Chondrocyte (in vitro differentiated cells): Measurements from ENCODE around the gene PITX3. TPM values are rescaled to one million over a fixed set of nuclear protein-coding genes. Genes with fewer than 3 reads are reported as not detected.

Source experiments
- DNase-seq: peaks from one replicate; pipeline ENCODE4 v3.0.0; 2021; ENCODE audit warnings: mixed read lengths, low spot score
- H3K27ac Mint-ChIP-seq: one replicate; pipeline ENCODE4 v1.8.0; 2021; ENCODE audit warnings: mild to moderate bottlenecking, moderate library complexity, mixed read lengths; ENCODE audit not compliant: unreplicated experiment
- H3K27me3 Mint-ChIP-seq: 2 replicates; pipeline ENCODE4 v1.8.0; 2021; ENCODE audit warnings: low read depth, mixed read lengths
- H3K36me3 Mint-ChIP-seq: 2 replicates; pipeline ENCODE4 v1.8.0; 2021; ENCODE audit warnings: low read depth, mixed read lengths
- H3K4me1 Mint-ChIP-seq: 2 replicates; pipeline ENCODE4 v1.8.0; 2021; ENCODE audit warnings: low read depth, mild to moderate bottlenecking, mixed read lengths
- H3K4me3 Mint-ChIP-seq: one replicate; pipeline ENCODE4 v1.8.0; 2021; ENCODE audit warnings: mild to moderate bottlenecking, moderate library complexity, mixed read lengths; ENCODE audit not compliant: unreplicated experiment
- H3K9me3 Mint-ChIP-seq: 2 replicates; pipeline ENCODE4 v1.8.0; 2021; ENCODE audit warnings: low read depth, mixed read lengths
- total RNA-seq: library from RNA; stranded (reverse); gene quantifications from 3 replicates; pipeline ENCODE4 v1.2.1, GENCODE V29; 2021
- TF ChIP-seq, protein P1 (sequence below): fragments of 200-600 bp; sonication (generic); IDR thresholded peaks from 2 replicates; pipeline ENCODE4 v1.5.0; 2021; ENCODE audit warnings: antibody characterized with exemption, mild to moderate bottlenecking, moderate library complexity

The PITX3 gene
- total RNA-seq, 1 donor from 2014 or later = not detected

DNA sequence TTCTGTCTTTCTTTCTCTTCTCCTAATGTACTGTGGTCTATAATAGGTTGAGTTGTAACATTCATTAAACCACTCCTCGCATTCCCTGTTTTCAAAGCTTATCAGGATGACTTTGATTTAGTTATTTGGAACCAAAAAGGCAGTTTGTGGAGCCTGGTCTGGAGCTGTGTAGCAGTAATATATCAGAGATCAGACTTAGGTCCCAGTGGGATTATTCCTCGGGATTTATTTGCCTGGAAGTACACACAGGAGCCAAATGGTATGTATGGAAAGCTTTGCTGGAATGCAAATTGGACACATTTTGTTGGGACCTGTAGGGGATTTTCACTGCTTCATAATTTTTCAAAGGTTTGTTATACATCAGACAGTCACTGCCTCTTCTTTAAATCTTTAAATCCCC is 44.9 kb upstream of the PITX3 start:
- Mint-ChIP-seq H3K27ac (peak overlapping the region; percentile 29), H3K36me3 (peaks cover 4% of the 10 kb centered on the region), H3K4me1 (peaks cover 35% of the 10 kb centered on the region), H3K9me3 (no peaks in the 10 kb centered on the region), H3K27me3 (no peaks in the 10 kb centered on the region), H3K4me3 (no peak overlapping the region)
- DNase-seq = no peak
- TF ChIP-seq, protein P1, sequence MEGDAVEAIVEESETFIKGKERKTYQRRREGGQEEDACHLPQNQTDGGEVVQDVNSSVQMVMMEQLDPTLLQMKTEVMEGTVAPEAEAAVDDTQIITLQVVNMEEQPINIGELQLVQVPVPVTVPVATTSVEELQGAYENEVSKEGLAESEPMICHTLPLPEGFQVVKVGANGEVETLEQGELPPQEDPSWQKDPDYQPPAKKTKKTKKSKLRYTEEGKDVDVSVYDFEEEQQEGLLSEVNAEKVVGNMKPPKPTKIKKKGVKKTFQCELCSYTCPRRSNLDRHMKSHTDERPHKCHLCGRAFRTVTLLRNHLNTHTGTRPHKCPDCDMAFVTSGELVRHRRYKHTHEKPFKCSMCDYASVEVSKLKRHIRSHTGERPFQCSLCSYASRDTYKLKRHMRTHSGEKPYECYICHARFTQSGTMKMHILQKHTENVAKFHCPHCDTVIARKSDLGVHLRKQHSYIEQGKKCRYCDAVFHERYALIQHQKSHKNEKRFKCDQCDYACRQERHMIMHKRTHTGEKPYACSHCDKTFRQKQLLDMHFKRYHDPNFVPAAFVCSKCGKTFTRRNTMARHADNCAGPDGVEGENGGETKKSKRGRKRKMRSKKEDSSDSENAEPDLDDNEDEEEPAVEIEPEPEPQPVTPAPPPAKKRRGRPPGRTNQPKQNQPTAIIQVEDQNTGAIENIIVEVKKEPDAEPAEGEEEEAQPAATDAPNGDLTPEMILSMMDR = no peak

DNA sequence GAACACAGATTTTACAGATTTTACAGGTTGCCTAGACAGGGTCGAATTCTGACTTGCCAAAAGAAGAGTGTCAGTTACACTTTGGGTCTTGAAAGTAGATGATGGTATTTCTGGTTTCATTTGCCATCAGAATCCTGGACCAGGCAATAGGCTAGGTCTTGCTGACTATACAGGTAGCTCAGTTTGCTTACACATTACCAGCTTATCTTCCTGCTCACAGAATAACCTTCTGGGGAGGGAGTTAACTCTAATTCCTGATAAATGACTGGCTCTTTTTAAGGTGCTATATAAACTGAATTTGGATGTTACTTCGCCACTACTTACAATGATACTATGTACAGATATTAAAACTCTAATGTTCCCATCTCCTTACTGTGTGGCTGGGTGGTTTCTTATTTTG is 43.8 kb upstream of the PITX3 start:
- Mint-ChIP-seq H3K27ac (no peak overlapping the region), H3K4me3 (no peak overlapping the region), H3K9me3 (no peaks in the 10 kb centered on the region), H3K4me1 (peaks cover 42% of the 10 kb centered on the region), H3K27me3 (no peaks in the 10 kb centered on the region), H3K36me3 (peaks cover 4% of the 10 kb centered on the region)
- no peak for DNase-seq
- TF ChIP-seq, protein P1 = no peak

DNA sequence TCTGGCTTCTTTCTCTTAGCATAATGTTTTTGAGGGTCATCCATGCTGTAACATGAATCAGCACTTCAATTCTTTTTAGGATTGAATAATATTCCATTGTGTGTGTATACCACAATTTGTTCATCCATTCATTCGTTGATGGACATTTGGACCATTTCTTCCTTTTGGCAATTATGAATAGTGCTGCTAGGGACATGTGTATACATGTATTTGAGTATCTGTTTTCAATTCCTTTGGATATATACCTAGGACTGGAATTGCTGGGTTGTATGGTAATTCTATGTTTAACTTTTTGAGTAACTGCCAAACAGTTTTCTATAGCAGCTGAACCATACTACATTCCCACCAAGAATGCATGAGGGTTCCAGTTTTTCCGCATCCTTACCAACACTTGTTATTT is 43.2 kb upstream of the PITX3 start:
- Mint-ChIP-seq H3K27me3 (no peaks in the 10 kb centered on the region), H3K27ac (no peak overlapping the region), H3K4me1 (peaks cover 48% of the 10 kb centered on the region), H3K9me3 (no peaks in the 10 kb centered on the region), H3K4me3 (no peak overlapping the region), H3K36me3 (peaks cover 4% of the 10 kb centered on the region)
- DNase-seq = no peak
- TF ChIP-seq, protein P1 = no peak

DNA sequence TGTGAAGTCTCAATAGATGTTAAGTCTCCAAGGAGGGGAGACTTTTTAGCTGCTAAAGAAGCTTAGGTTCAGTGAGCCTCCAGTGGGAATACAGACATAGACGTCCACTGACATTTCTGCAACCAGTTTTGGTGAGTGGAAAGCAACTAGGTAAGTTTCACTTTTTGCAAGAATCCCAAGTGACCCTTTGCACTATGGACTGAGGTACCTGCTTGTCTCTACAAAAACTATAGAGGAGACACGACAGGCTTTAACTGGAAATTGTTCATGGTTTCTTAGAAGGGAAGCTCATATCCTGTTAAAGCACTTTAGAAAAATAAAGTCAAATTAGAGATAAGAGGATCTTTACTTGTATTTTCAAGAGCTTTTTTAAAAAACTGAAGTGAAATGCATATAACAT is 42.6 kb upstream of the PITX3 start:
- no peak overlapping the region for H3K4me3 Mint-ChIP-seq
- no peak overlapping the region for H3K27ac Mint-ChIP-seq
- TF ChIP-seq, protein P1 = no peak
- no peak for DNase-seq
- H3K4me1 Mint-ChIP-seq = peaks cover 46% of the 10 kb centered on the region
- H3K9me3 Mint-ChIP-seq = no peaks in the 10 kb centered on the region
- peaks cover 4% of the 10 kb centered on the region for H3K36me3 Mint-ChIP-seq
- H3K27me3 Mint-ChIP-seq = no peaks in the 10 kb centered on the region

DNA sequence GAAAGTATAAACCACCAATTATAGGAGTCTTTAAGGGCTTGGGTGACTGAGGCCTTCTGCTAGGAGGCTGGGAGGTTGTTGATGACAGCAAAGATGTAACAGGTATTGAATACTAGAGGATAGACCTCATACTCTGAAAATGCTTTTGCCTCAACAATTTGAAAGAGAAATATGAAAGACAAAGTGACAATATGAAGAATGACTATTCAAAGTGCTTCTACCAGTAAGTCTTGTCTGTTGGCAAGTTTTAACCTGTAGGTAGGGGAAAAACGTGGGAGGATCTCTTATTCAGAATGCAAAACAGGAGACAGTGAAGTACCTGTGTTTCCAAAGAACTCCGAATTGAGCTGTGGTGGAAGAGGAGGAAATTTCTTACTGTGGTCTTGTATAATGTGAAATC is 42.2 kb upstream of the PITX3 start:
- no peak overlapping the region for H3K27ac Mint-ChIP-seq
- H3K36me3 Mint-ChIP-seq = peaks cover 4% of the 10 kb centered on the region
- TF ChIP-seq, protein P1 = no peak
- H3K27me3 Mint-ChIP-seq = no peaks in the 10 kb centered on the region
- peaks cover 43% of the 10 kb centered on the region for H3K4me1 Mint-ChIP-seq
- DNase-seq = no peak
- H3K9me3 Mint-ChIP-seq = no peaks in the 10 kb centered on the region
- H3K4me3 Mint-ChIP-seq = no peak overlapping the region
